ENCODE measurements around the gene ICAM1. TPM values are rescaled to one million over a fixed set of nuclear protein-coding genes. Genes with fewer than 3 reads are reported as not detected.

Gene ICAM1
- polyA plus RNA-seq, 3 donors = 21.6 to 118 (median 40.8) TPM

DNA sequence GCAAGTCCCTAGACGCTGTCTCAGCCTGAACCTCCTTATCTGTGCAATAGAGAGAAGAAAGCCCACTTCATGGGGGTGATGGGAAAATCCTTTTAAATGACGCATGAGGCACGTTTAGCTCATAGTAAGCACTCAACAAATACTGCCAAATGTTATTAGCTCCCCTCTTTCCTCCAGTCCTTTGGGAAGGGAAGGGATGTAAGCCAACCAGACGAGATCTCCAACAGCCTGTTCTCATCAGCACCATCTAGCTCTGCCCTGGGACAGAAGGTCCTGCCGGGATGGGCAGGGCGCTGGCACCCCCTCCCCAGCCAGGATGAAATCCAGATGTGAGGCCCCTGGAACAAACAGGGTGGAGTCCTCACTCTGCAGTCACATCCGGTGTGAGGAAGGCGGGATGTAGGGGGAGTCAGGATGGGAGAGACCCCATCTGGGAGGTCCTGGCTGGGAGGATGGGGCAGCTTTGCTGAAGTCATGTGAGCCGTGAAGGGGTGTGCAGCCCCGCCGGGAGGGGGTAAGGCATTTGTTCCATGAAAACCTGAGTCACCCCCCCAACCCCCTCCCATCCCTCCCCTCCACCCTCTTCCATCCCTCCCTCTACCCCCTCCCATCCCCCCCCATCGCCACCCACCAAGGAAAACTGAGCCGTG is 44.4 kb upstream of the ICAM1 start:
- Histone ChIP-seq H2AFZ (ENCODE audit: insufficient read depth, low read depth, low read length, poor library complexity, severe bottlenecking) (no peak overlapping the region), H3K4me1 (ENCODE audit: control insufficient read depth in 1 of 2, insufficient read depth in 2 of 2, low read length in 2 of 2) (peaks cover 26 to 42% of the 10 kb centered on the region in 2 donors), H4K20me1 (ENCODE audit: insufficient read depth, low read length) (no peaks in the 10 kb centered on the region), H3K36me3 (replicated peaks in 1 of 2; ENCODE audit: control insufficient read depth in 1 of 2, insufficient read depth in 2 of 2, low read length in 2 of 2) (no peaks in the 10 kb centered on the region), H3K9ac (ENCODE audit: insufficient read depth, low read length, poor library complexity, severe bottlenecking) (no peak overlapping the region), H3K27ac (ENCODE audit: low read depth in 1 of 2, low read length in 2 of 2) (no peak overlapping the region), H3K27me3 (ENCODE audit: control insufficient read depth in 2 of 2, insufficient read depth in 2 of 2, low read length in 2 of 2) (peaks cover 0 to 14% of the 10 kb centered on the region in 2 donors), H3K4me3 (replicated peaks in 1 of 3; ENCODE audit: low read depth in 2 of 3, low read length in 3 of 3) (no peak overlapping the region), H3K9me3 (replicated peaks in 1 of 2; ENCODE audit: control insufficient read depth in 1 of 2, insufficient read depth in 1 of 2, low read length in 2 of 2) (peaks cover 0 to 6% of the 10 kb centered on the region in 2 donors), H3K4me2 (replicated peaks; ENCODE audit: extremely low read depth, low read length, poor library complexity, severe bottlenecking) (no peak overlapping the region), H3K79me2 (ENCODE audit: insufficient read depth, low read length) (no peaks in the 10 kb centered on the region)
- Mint-ChIP-seq H3K4me3 (no peak overlapping the region), H3K27me3 (ENCODE audit: low read depth in 3 of 3) (peaks cover 13 to 24% (median 17%) of the 10 kb centered on the region in 3 donors), H3K9me3 (peaks cover 0 to 2% (median 0%) of the 10 kb centered on the region in 7 donors), H3K4me1 (peaks cover 28% of the 10 kb centered on the region), H3K36me3 (peaks cover 0 to 7% of the 10 kb centered on the region in 2 donors), H3K27ac (no peak overlapping the region)
- intact Hi-C loops (cut with micrococcal nuclease) = no loop called here
- TF ChIP-seq, protein P1, sequence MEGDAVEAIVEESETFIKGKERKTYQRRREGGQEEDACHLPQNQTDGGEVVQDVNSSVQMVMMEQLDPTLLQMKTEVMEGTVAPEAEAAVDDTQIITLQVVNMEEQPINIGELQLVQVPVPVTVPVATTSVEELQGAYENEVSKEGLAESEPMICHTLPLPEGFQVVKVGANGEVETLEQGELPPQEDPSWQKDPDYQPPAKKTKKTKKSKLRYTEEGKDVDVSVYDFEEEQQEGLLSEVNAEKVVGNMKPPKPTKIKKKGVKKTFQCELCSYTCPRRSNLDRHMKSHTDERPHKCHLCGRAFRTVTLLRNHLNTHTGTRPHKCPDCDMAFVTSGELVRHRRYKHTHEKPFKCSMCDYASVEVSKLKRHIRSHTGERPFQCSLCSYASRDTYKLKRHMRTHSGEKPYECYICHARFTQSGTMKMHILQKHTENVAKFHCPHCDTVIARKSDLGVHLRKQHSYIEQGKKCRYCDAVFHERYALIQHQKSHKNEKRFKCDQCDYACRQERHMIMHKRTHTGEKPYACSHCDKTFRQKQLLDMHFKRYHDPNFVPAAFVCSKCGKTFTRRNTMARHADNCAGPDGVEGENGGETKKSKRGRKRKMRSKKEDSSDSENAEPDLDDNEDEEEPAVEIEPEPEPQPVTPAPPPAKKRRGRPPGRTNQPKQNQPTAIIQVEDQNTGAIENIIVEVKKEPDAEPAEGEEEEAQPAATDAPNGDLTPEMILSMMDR (IDR thresholded peaks at IDR 0.05) = no peak
- DNase-seq = no peak
- WGBS (ENCODE audit: insufficient coverage) = 94% methylated on average over 2 of the region's 13 CpGs

DNA sequence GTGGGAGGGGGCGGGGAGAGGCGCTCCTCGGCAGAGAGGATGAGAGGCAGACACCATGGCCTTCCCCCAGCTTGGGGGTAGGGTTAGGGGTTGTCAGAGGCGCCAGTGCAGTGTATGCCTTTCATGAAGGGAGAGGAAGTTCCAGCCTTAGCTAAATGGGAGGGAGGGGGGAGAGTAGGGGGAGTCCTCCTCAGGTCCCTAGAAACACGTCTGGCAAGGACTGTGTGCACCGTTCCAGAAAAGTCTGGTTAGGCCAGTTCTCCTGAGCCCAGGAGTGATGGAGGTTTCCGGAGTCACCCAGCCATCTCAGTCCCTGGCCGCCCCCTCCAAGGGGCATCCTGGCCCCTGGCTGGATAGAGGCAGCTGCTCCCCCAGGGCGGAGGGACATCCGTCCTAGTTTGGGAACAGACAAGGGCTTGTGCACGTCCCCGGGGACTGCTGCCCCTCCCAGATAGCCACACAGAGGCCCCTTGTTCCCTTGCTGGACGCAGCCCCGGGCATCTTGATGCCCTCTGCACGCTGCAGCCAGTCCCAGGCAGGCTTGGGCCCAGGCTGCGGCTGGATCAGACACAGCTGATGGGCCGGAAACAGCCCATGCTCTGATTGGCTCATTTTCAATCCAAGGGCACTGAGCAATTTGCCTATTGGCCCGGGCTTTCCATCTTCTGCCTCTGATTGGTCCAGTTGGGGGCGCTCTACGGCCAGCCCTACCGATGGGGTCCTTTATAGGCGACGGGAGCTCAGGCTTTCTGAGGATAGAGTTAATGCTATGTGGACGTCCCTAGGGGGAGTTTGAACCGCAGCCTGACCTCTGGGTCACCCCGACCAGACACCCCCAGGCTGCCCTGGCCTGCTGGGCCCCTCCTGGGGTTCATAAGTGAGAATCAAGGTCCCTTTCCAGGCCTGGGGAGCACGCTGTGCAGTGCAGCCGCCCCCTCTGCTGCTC is 43.6 kb upstream of the ICAM1 start:
- Mint-ChIP-seq H3K9me3 (peaks cover 0 to 2% (median 0%) of the 10 kb centered on the region in 7 donors), H3K36me3 (peaks cover 0 to 7% of the 10 kb centered on the region in 2 donors), H3K4me3 (no peak overlapping the region), H3K4me1 (peaks cover 21% of the 10 kb centered on the region), H3K27me3 (ENCODE audit: low read depth in 3 of 3) (peaks cover 13 to 29% (median 23%) of the 10 kb centered on the region in 3 donors), H3K27ac (no peak overlapping the region)
- H4K20me1 ChIP-seq (ENCODE audit: insufficient read depth, low read length) = no peaks in the 10 kb centered on the region
- H3K79me2 ChIP-seq (ENCODE audit: insufficient read depth, low read length) = no peaks in the 10 kb centered on the region
- no peak overlapping the region for H3K27ac ChIP-seq (ENCODE audit: low read depth in 1 of 2, low read length in 2 of 2)
- no peak overlapping the region for H2AFZ ChIP-seq (ENCODE audit: insufficient read depth, low read depth, low read length, poor library complexity, severe bottlenecking)
- DNase-seq = no peak
- intact Hi-C loops (cut with micrococcal nuclease) = no loop called here
- H3K9me3 ChIP-seq (replicated peaks in 1 of 2; ENCODE audit: control insufficient read depth in 1 of 2, insufficient read depth in 1 of 2, low read length in 2 of 2) = peaks cover 0 to 6% of the 10 kb centered on the region in 2 donors
- 92% methylated on average over 21 of the region's 28 CpGs for WGBS (ENCODE audit: insufficient coverage)
- H3K4me3 ChIP-seq (replicated peaks in 1 of 3; ENCODE audit: low read depth in 2 of 3, low read length in 3 of 3) = no peak overlapping the region
- H3K36me3 ChIP-seq (replicated peaks in 1 of 2; ENCODE audit: control insufficient read depth in 1 of 2, insufficient read depth in 2 of 2, low read length in 2 of 2) = no peaks in the 10 kb centered on the region
- no peak overlapping the region for H3K9ac ChIP-seq (ENCODE audit: insufficient read depth, low read length, poor library complexity, severe bottlenecking)
- H3K27me3 ChIP-seq (ENCODE audit: control insufficient read depth in 2 of 2, insufficient read depth in 2 of 2, low read length in 2 of 2) = peaks cover 0 to 18% of the 10 kb centered on the region in 2 donors
- H3K4me1 ChIP-seq (ENCODE audit: control insufficient read depth in 1 of 2, insufficient read depth in 2 of 2, low read length in 2 of 2) = peaks cover 22 to 41% of the 10 kb centered on the region in 2 donors
- TF ChIP-seq, protein P1 (IDR thresholded peaks at IDR 0.05) = no peak
- no peak overlapping the region for H3K4me2 ChIP-seq (replicated peaks; ENCODE audit: extremely low read depth, low read length, poor library complexity, severe bottlenecking)

Measured in CD14-positive monocyte (primary cell).